Cardiac muscle cell (in vitro differentiated cells and primary cell): ENCODE results near the gene TERB2. TPM values are rescaled to one million over a fixed set of nuclear protein-coding genes. Genes with fewer than 3 reads are reported as not detected.

Experiments
- DNase-seq, 2 donors: peaks; one replicate each; pipeline versions ENCODE4 v3.0.0 to v3.0.0-alpha.2; 2010 to 2017; ENCODE audit warnings: low read depth in 1 of 2, low spot score in 1 of 2
- H3K27ac ChIP-seq: fragments of 200-600 bp; sonication (generic); 2 replicates; pipeline ENCODE4 v1.5.1; 2016
- H3K27me3 ChIP-seq: fragments of 200-600 bp; sonication (generic); 2 replicates; pipeline ENCODE4 v1.6.0; 2016; ENCODE audit warnings: control low read depth
- H3K36me3 ChIP-seq: fragments of 200-600 bp; sonication (generic); 2 replicates; pipeline ENCODE4 v1.5.1; 2016; ENCODE audit warnings: control low read depth
- H3K4me1 ChIP-seq: fragments of 200-600 bp; sonication (generic); 2 replicates; pipeline ENCODE4 v1.8.1; 2017; ENCODE audit warnings: low read depth, mild to moderate bottlenecking, mixed run types
- H3K4me3 ChIP-seq: fragments of 200-600 bp; sonication (generic); 2 replicates; pipeline ENCODE4 v1.5.1; 2016; ENCODE audit warnings: mild to moderate bottlenecking
- H3K9me3 ChIP-seq: fragments of 200-600 bp; sonication (generic); 2 replicates; pipeline ENCODE4 v1.5.1; 2017; ENCODE audit warnings: low read depth, mild to moderate bottlenecking, control low read depth
- polyA plus RNA-seq: library from polyadenylated mRNA; unstranded; fragments of >200 nt; fragmentation: Nextera tagmentation; extraction: Ambion mirVana; gene quantifications from 2 replicates; pipeline ENCODE4 v1.2.1, GENCODE V29; 2016
- total RNA-seq: library from RNA; depleted of rRNA; stranded (reverse); fragments of >200 nt; gene quantifications from 2 replicates; pipeline ENCODE4 v1.2.3, GENCODE V29; 2016
- TF ChIP-seq, protein P1 (sequence below): IDR thresholded peaks from 2 replicates; pipeline ENCODE4 v1.5.1; 2012; ENCODE audit warnings: low read depth, mild to moderate bottlenecking, low read length

Gene TERB2
- total and polyA plus RNA-seq, 2 experiments from 2014 or later: not detected

DNA sequence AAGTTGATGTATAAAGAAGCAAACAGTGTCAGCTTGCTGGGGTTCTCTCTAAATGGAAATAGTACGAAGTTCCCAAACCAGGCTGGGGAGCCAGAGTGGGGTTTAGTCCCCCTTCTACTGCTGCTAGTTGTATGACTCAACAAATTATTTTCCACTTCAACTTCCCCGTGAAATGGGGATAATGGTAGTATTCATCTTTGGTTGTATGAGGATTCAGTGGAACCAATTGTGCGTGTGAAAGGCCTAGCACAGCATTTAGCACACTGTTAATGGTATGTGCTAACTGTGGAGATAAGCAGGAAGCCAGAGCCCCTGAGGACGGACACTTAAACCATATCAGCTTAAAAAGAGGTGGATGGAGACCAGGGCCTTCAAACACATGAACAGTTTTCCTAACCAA lies 70.7 kb downstream of the TERB2 start:
- H3K27ac ChIP-seq: peak overlapping the region; percentile 92
- no peaks in the 10 kb centered on the region for H3K27me3 ChIP-seq
- DNase-seq: peak in 1 of 2 donors; percentile 65
- no peaks in the 10 kb centered on the region for H3K9me3 ChIP-seq
- H3K4me1 ChIP-seq: peaks cover 31% of the 10 kb centered on the region
- TF ChIP-seq, protein P1, sequence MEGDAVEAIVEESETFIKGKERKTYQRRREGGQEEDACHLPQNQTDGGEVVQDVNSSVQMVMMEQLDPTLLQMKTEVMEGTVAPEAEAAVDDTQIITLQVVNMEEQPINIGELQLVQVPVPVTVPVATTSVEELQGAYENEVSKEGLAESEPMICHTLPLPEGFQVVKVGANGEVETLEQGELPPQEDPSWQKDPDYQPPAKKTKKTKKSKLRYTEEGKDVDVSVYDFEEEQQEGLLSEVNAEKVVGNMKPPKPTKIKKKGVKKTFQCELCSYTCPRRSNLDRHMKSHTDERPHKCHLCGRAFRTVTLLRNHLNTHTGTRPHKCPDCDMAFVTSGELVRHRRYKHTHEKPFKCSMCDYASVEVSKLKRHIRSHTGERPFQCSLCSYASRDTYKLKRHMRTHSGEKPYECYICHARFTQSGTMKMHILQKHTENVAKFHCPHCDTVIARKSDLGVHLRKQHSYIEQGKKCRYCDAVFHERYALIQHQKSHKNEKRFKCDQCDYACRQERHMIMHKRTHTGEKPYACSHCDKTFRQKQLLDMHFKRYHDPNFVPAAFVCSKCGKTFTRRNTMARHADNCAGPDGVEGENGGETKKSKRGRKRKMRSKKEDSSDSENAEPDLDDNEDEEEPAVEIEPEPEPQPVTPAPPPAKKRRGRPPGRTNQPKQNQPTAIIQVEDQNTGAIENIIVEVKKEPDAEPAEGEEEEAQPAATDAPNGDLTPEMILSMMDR: no peak
- no peaks in the 10 kb centered on the region for H3K36me3 ChIP-seq
- H3K4me3 ChIP-seq: peak overlapping the region; percentile 1

Other genes with a start within 250 kb of the TERB2 start
- 0.33 TPM in 1 of 2 replicates, not detected in the other for gene PATL2, start 245.4 kb upstream of the TERB2 start, total RNA-seq
- 0.49 TPM in 1 of 2 replicates, not detected in the other for gene PATL2, start 245.4 kb upstream of the TERB2 start, polyA plus RNA-seq
- gene B2M, start 245.2 kb upstream of the TERB2 start, total RNA-seq: 170 and 414 TPM in 2 replicates
- gene B2M, start 245.2 kb upstream of the TERB2 start, polyA plus RNA-seq: 597 and 759 TPM in 2 replicates
- gene TRIM69, start 220.2 kb upstream of the TERB2 start, total RNA-seq: 35.3 and 37.1 TPM in 2 replicates
- gene TRIM69, start 220.2 kb upstream of the TERB2 start, polyA plus RNA-seq: 20.3 and 31.2 TPM in 2 replicates
- gene SORD, start 66.5 kb downstream of the TERB2 start, total RNA-seq: 58.3 and 75.2 TPM in 2 replicates
- 67.2 and 78.2 TPM in 2 replicates for gene SORD, start 66.5 kb downstream of the TERB2 start, polyA plus RNA-seq
- gene DUOX2, start 157.5 kb downstream of the TERB2 start, total RNA-seq: 0.14 and 0.54 TPM in 2 replicates
- gene DUOX2, start 157.5 kb downstream of the TERB2 start, polyA plus RNA-seq: 0.18 TPM in 1 of 2 replicates, not detected in the other
- gene DUOXA2, start 157.6 kb downstream of the TERB2 start, total RNA-seq: not detected in 2 replicates
- gene DUOXA2, start 157.6 kb downstream of the TERB2 start, polyA plus RNA-seq: not detected in 2 replicates
- 0.04 and 0.09 TPM in 2 replicates for gene DUOXA1, start 173.2 kb downstream of the TERB2 start, total RNA-seq
- gene DUOXA1, start 173.2 kb downstream of the TERB2 start, polyA plus RNA-seq: 0.66 TPM in 1 of 2 replicates, not detected in the other
- gene DUOX1, start 173.3 kb downstream of the TERB2 start, total RNA-seq: 0.04 and 0.45 TPM in 2 replicates
- gene DUOX1, start 173.3 kb downstream of the TERB2 start, polyA plus RNA-seq: 6.2 and 7.0 TPM in 2 replicates
- gene SHF, start 231.3 kb downstream of the TERB2 start, total RNA-seq: 20.0 and 20.8 TPM in 2 replicates
- 24.9 and 26.9 TPM in 2 replicates for gene SHF, start 231.3 kb downstream of the TERB2 start, polyA plus RNA-seq